NCI-H345 treated with DMSO at 0.1 percent for 48 hours (cell line): ENCODE data around the gene WNT3A.

ENCODE experiments used
- DNase-seq: peaks from one replicate; lab custom pipeline; 2025; ENCODE audit not compliant: unreplicated experiment; lab: John Stamatoyannopoulos, UW

WNT3A gene

GRCh38 chr1:228030451-228031201 lies 23.8 kb downstream of the WNT3A start:
- DNase-seq, result no peak

GRCh38 chr1:228031276-228031995 lies 24.6 kb downstream of the WNT3A start:
- no peak for DNase-seq

GRCh38 chr1:228032041-228032440 lies 25.2 kb downstream of the WNT3A start:
- no peak for DNase-seq

GRCh38 chr1:228033376-228033775 lies 26.6 kb downstream of the WNT3A start:
- DNase-seq, result no peak

- no peak for DNase-seq
These were observed 28.4 kb downstream of the WNT3A start for GRCh38 chr1:228034954-228035837.

- no peak for DNase-seq
These were observed 29.0 kb downstream of the WNT3A start for GRCh38 chr1:228035844-228036243.

- DNase-seq, result no peak
These were observed 30.0 kb downstream of the WNT3A start for GRCh38 chr1:228036701-228037231.

GRCh38 chr1:228037401-228038386 lies 30.9 kb downstream of the WNT3A start:
- DNase-seq, result no peak

- no peak for DNase-seq
These were observed 31.7 kb downstream of the WNT3A start for GRCh38 chr1:228038387-228039005.

GRCh38 chr1:228039006-228039903 lies 32.5 kb downstream of the WNT3A start:
- no peak for DNase-seq

GRCh38 chr1:228039986-228040385 lies 33.2 kb downstream of the WNT3A start:
- no peak for DNase-seq

GRCh38 chr1:228041316-228041715 lies 34.5 kb downstream of the WNT3A start:
- DNase-seq, result no peak

GRCh38 chr1:228042508-228042907 lies 35.7 kb downstream of the WNT3A start:
- no peak for DNase-seq

- no peak for DNase-seq
These were observed 36.6 kb downstream of the WNT3A start for GRCh38 chr1:228043281-228043848.

- DNase-seq, result no peak
These were observed 38.2 kb downstream of the WNT3A start for GRCh38 chr1:228044961-228045360.

GRCh38 chr1:228045405-228045804 lies 38.6 kb downstream of the WNT3A start:
- DNase-seq, result no peak

GRCh38 chr1:228045871-228046270 lies 39.1 kb downstream of the WNT3A start:
- no peak for DNase-seq
